H1 (cell line): ENCODE results near the gene ZNRF3. TPM values are rescaled to one million over a fixed set of nuclear protein-coding genes. Genes with fewer than 3 reads are reported as not detected.

Experiments used
- CTCF ChIA-PET: fragments of 300-600 bp; sonication (Branson Sonifier 250); formaldehyde crosslinking; loops from one replicate; lab custom pipeline; 2021; ENCODE audit not compliant: partially characterized antibody; lab: Charles Lee
- POLR2A ChIA-PET: fragments of 300-600 bp; sonication (Branson Sonifier 250); formaldehyde crosslinking; loops from one replicate; lab custom pipeline; 2021; ENCODE audit warnings: inconsistent platforms; ENCODE audit not compliant: partially characterized antibody; lab: Charles Lee
- DNase-seq, 2 experiments: peaks; one replicate each; pipeline versions ENCODE4 v3.0.0 to v3.0.0-alpha.2; 2010 to 2022; ENCODE audit warnings: low spot score in 2 of 2, low read depth in 1 of 2, mixed read lengths in 1 of 2
- FAIRE-seq: peaks from 2 replicates; lab custom pipeline; 2011; peaks lifted over from hg19 to GRCh38; lab: Jason Lieb, UNC
- H2AFZ ChIP-seq: 2 replicates; pipeline ENCODE4 v1.8.1; 2012; ENCODE audit warnings: low read length, inconsistent platforms
- H2AK5ac ChIP-seq: 2 replicates; pipeline ENCODE4 v1.6.1; 2013; ENCODE audit warnings: low read depth, low read length
- H2BK120ac ChIP-seq: replicated peaks from 2 replicates; pipeline ENCODE3; 2013; ENCODE audit warnings: low read depth, low read length, inconsistent platforms
- H2BK12ac ChIP-seq: 2 replicates; pipeline ENCODE4 v1.6.1; 2013; ENCODE audit warnings: low read depth, low read length
- H2BK15ac ChIP-seq: 2 replicates; pipeline ENCODE4 v1.6.1; 2013; ENCODE audit warnings: low read length
- H2BK20ac ChIP-seq: 2 replicates; pipeline ENCODE4 v1.6.1; 2013; ENCODE audit warnings: low read length
- H2BK5ac ChIP-seq: 2 replicates; pipeline ENCODE4 v1.6.1; 2013; ENCODE audit warnings: low read depth, low read length
- H3K14ac ChIP-seq: 2 replicates; pipeline ENCODE4 v1.6.1; 2013; ENCODE audit warnings: inconsistent platforms; ENCODE audit not compliant: insufficient read length
- H3K18ac ChIP-seq: 2 replicates; pipeline ENCODE4 v1.6.1; 2013; ENCODE audit warnings: low read length; ENCODE audit errors: extremely low read depth
- H3K23ac ChIP-seq: 2 replicates; pipeline ENCODE4 v1.6.1; 2013; ENCODE audit warnings: inconsistent platforms; ENCODE audit not compliant: insufficient read length
- H3K23me2 ChIP-seq: 2 replicates; pipeline ENCODE4 v1.6.1; 2013; ENCODE audit warnings: low read depth, low read length
- H3K27ac ChIP-seq: 2 replicates; pipeline ENCODE4 v1.6.1; 2011; ENCODE audit warnings: low read depth, low read length, inconsistent platforms
- H3K27me3 ChIP-seq, 4 experiments: replicated peaks in 1 of 4; 1 replicate in 1 of 4; 2 replicates in 3 of 4; pipeline versions ENCODE4 v1.6.1 to v1.8.1; 2011 to 2013; ENCODE audit warnings: low read length in 3 of 4, mild to moderate bottlenecking in 3 of 4, inconsistent platforms in 2 of 4, mixed read lengths in 2 of 4, moderate library complexity in 1 of 4; ENCODE audit not compliant: control insufficient read depth in 3 of 4, insufficient read depth in 3 of 4; ENCODE audit errors: extremely low read depth in 1 of 4
- H3K36me3 ChIP-seq, 4 experiments: 2 replicates each; pipeline versions ENCODE4 v1.6.1 to v1.8.1; 2011 to 2013; ENCODE audit warnings: mild to moderate bottlenecking in 4 of 4, low read length in 3 of 4, moderate library complexity in 2 of 4, control low read depth in 1 of 4, inconsistent platforms in 1 of 4; ENCODE audit not compliant: insufficient read depth in 4 of 4, control insufficient read depth in 2 of 4
- H3K4ac ChIP-seq: replicated peaks from 2 replicates; pipeline ENCODE3; 2013; ENCODE audit warnings: low read length, low read depth, mixed read lengths, inconsistent platforms; ENCODE audit not compliant: insufficient read length
- H3K4me1 ChIP-seq, 4 experiments: replicated peaks in 1 of 4; 1 replicate in 1 of 4; 2 replicates in 3 of 4; pipeline versions ENCODE4 v1.6.1 to v1.8.1; 2011 to 2013; ENCODE audit warnings: low read length in 3 of 4, inconsistent platforms in 2 of 4, mixed read lengths in 1 of 4; ENCODE audit not compliant: insufficient read depth in 4 of 4, control insufficient read depth in 3 of 4
- H3K4me2 ChIP-seq, 2 experiments: 2 replicates each; pipeline versions ENCODE4 v1.6.1 to v1.8.1; 2011 to 2013; ENCODE audit warnings: low read depth in 2 of 2, low read length in 2 of 2, control low read depth in 1 of 2, inconsistent platforms in 1 of 2, mild to moderate bottlenecking in 1 of 2; ENCODE audit not compliant: insufficient read depth in 1 of 2
- H3K4me3 ChIP-seq, 4 experiments: fragments of 200-600, 300-600 bp in 1 of 4; sonication (generic), shearing (Covaris generic), sonication (Bioruptor Twin) in 1 of 4; 2 replicates each; pipeline versions ENCODE4 v1.5.1 to v1.8.1; 2011 to 2016; ENCODE audit warnings: low read length in 4 of 4, low read depth in 3 of 4, control low read depth in 2 of 4, inconsistent platforms in 2 of 4, mild to moderate bottlenecking in 2 of 4, mixed read lengths in 1 of 4, moderate library complexity in 1 of 4; ENCODE audit not compliant: insufficient read depth in 2 of 4; ENCODE audit errors: extremely low read depth in 1 of 4
- H3K56ac ChIP-seq: replicated peaks from 2 replicates; pipeline ENCODE3; 2013; ENCODE audit warnings: low read depth, mild to moderate bottlenecking, mixed read lengths, low read length, inconsistent platforms; ENCODE audit not compliant: insufficient read length
- H3K79me1 ChIP-seq: 2 replicates; pipeline ENCODE4 v1.6.1; 2013; ENCODE audit warnings: low read depth, low read length, control low read depth
- H3K79me2 ChIP-seq, 2 experiments: 2 replicates each; pipeline versions ENCODE4 v1.6.1 to v1.8.1; 2012 to 2013; ENCODE audit warnings: low read length in 2 of 2, mild to moderate bottlenecking in 2 of 2, inconsistent platforms in 1 of 2; ENCODE audit not compliant: insufficient read depth in 2 of 2, control insufficient read depth in 1 of 2
- H3K9ac ChIP-seq, 4 experiments: replicated peaks in 1 of 4; 1 replicate in 1 of 4; 2 replicates in 3 of 4; pipeline versions ENCODE4 v1.6.1 to v1.8.1; 2011 to 2013; ENCODE audit warnings: low read depth in 3 of 4, low read length in 3 of 4, control low read depth in 2 of 4, mild to moderate bottlenecking in 2 of 4, moderate library complexity in 2 of 4, inconsistent platforms in 1 of 4; ENCODE audit errors: extremely low read depth in 1 of 4
- H3K9me3 ChIP-seq, 2 experiments: 2 replicates each; pipeline versions ENCODE4 v1.6.1 to v1.8.1; 2012 to 2013; ENCODE audit warnings: mild to moderate bottlenecking in 2 of 2, moderate library complexity in 2 of 2, control low read depth in 1 of 2, inconsistent platforms in 1 of 2, low read depth in 1 of 2, low read length in 1 of 2, mixed read lengths in 1 of 2; ENCODE audit not compliant: insufficient read depth in 2 of 2
- H4K20me1 ChIP-seq, 2 experiments: replicated peaks in 1 of 2; 2 replicates each; pipeline versions ENCODE3 to v1.8.1; 2011 to 2013; ENCODE audit warnings: inconsistent platforms in 2 of 2, low read length in 2 of 2, mild to moderate bottlenecking in 1 of 2; ENCODE audit not compliant: insufficient read depth in 2 of 2, control insufficient read depth in 1 of 2
- H4K5ac ChIP-seq: 2 replicates; pipeline ENCODE4 v1.6.1; 2013; ENCODE audit warnings: low read length, low read depth, mixed read lengths, inconsistent platforms; ENCODE audit not compliant: insufficient read length
- H4K8ac ChIP-seq: 2 replicates; pipeline ENCODE4 v1.8.0; 2013; ENCODE audit warnings: mild to moderate bottlenecking, moderate library complexity, low read length, inconsistent platforms; ENCODE audit not compliant: insufficient read depth; ENCODE audit errors: extremely low read depth
- H4K91ac ChIP-seq: replicated peaks from 2 replicates; pipeline ENCODE3; 2013; ENCODE audit warnings: low read length, mixed read lengths, inconsistent platforms; ENCODE audit not compliant: insufficient read length
- ATF3 ChIP-seq: IDR thresholded peaks from 2 replicates; pipeline ENCODE4 v1.6.1; 2011; ENCODE audit warnings: low read depth, mild to moderate bottlenecking, low read length; ENCODE audit not compliant: insufficient read depth
- CEBPB ChIP-seq: IDR thresholded peaks from 2 replicates; pipeline ENCODE4 v1.6.1; 2012; ENCODE audit warnings: low read depth, low read length
- POLR2AphosphoS5 ChIP-seq: IDR thresholded peaks from 2 replicates; pipeline ENCODE4 v1.6.1; 2011; ENCODE audit warnings: low read depth, low read length
- RNF2 ChIP-seq: fragments of 200-900, 300-1000 bp; sonication (generic); IDR thresholded peaks from 2 replicates; pipeline ENCODE4 v1.7.1; 2016; ENCODE audit warnings: borderline replicate concordance, low read depth, mild to moderate bottlenecking, antibody characterized with exemption, low read length; ENCODE audit not compliant: poor library complexity, severe bottlenecking; ENCODE audit errors: missing control alignments
- RXRA ChIP-seq: IDR thresholded peaks from 2 replicates; pipeline ENCODE4 v1.6.1; 2011; ENCODE audit warnings: low read depth, mild to moderate bottlenecking, low read length, moderate library complexity; ENCODE audit not compliant: insufficient read depth
- SAP30 ChIP-seq: fragments of 300-600 bp; sonication (generic); IDR thresholded peaks from 2 replicates; pipeline ENCODE4 v1.7.1; 2012; ENCODE audit warnings: low read length, moderate library complexity, mild to moderate bottlenecking, inconsistent platforms; ENCODE audit not compliant: insufficient read depth, insufficient replicate concordance
- SUZ12 ChIP-seq: fragments of 200-600 bp; sonication (generic); IDR thresholded peaks from 2 replicates; pipeline ENCODE4 v1.6.1; 2012; ENCODE audit warnings: mild to moderate bottlenecking, inconsistent platforms, low read length, moderate library complexity, mixed read lengths
- TAF1 ChIP-seq: IDR thresholded peaks from 2 replicates; pipeline ENCODE4 v1.6.1; 2011; ENCODE audit warnings: mild to moderate bottlenecking, low read depth, low read length
- USF2 ChIP-seq: IDR thresholded peaks from 2 replicates; pipeline ENCODE4 v1.6.1; 2011; ENCODE audit warnings: low read length, improper control_type of control experiment
- WGBS, 2 experiments: shearing (Covaris generic) in 1 of 2; methylation state at CpG; one replicate each; pipeline versions ENCODE4 v1.1.6 to v1.1.7; 2013 to 2015; ENCODE audit warnings: low lambda C conversion rate in 2 of 2, mixed read lengths in 2 of 2, inconsistent platforms in 1 of 2, low coverage in 1 of 2, missing lambda C conversion rate in 1 of 2; ENCODE audit not compliant: insufficient replicate concordance in 2 of 2, insufficient coverage in 1 of 2, insufficient read length in 1 of 2; ENCODE audit errors: extremely low coverage in 1 of 2, missing lambda C conversion rate in 1 of 2; 5-methylcytosine and 5-hydroxymethylcytosine counted together
- polyA plus RNA-seq, 7 experiments: library from polyadenylated mRNA; depleted of rRNA in 3 of 7; stranded (reverse) in 5 of 7; unstranded in 2 of 7; fragments of >200 nt in 5 of 7; fragments of 200-250 nt in 2 of 7; gene quantifications; 1 replicate in 5 of 7; 2 replicates in 1 of 7; 4 replicates in 1 of 7; pipeline versions ENCODE4 v1.2.1 to v1.2.3, GENCODE V29; 2011 to 2013; ENCODE audit warnings: missing spikeins in 2 of 7, mixed read lengths in 2 of 7
- total RNA-seq: library from RNA; stranded (reverse); fragmentation: NEBNext Ultra II Directional; extraction: Animal tissue kit (Norgen Biotek cat#: 25700); gene quantifications from 2 replicates; pipeline ENCODE4 v1.2.1, GENCODE V29; 2021
- TF ChIP-seq, protein P1 (sequence below): IDR thresholded peaks from 2 replicates; pipeline ENCODE4 v1.6.1; 2012; ENCODE audit warnings: inconsistent platforms

The ZNRF3 gene
- total and polyA plus RNA-seq, 2 of the 8 experiments (the other 6 are each of a cell fraction or from before 2014, with no cell fraction given), result 14.1 to 21.7 TPM

- H3K4ac ChIP-seq, result no peak overlapping the region
- no peak overlapping the region for H4K5ac ChIP-seq
- no peak overlapping the region for H3K14ac ChIP-seq
- CTCF ChIA-PET, result interaction anchor here (0.6 to 2.2 kb wide), 18 partner anchors 8 to 96 kb away, joined by 3 to 8 read pairs (median 4); no protein-coding TSS in a partner anchor
- H2BK20ac ChIP-seq, result no peak overlapping the region
- H3K9ac ChIP-seq, result no peak overlapping the region
- no peak for FAIRE-seq
- peaks cover 0 to 3% (median 0%) of the 10 kb centered on the region in 4 experiments; a peak in 1 of 8 replicates for H3K36me3 ChIP-seq
- WGBS, 2 experiments, result 87% methylated on average over 7 of the region's 7 CpGs; no CpG with 5 or more reads in 1 of the 2 experiments
- no peaks in the 10 kb centered on the region for H3K27me3 ChIP-seq
- H2AFZ ChIP-seq, result no peak overlapping the region
- no peak overlapping the region for H4K8ac ChIP-seq
- H3K23me2 ChIP-seq, result peaks cover 2% of the 10 kb centered on the region; the same call in 1 of the 2 replicates
- H3K23ac ChIP-seq, result no peak overlapping the region
- peaks cover 7 to 96% of the 10 kb centered on the region in 2 experiments for H3K79me2 ChIP-seq
- no peak overlapping the region for H3K27ac ChIP-seq
- peaks cover 4 to 7% of the 10 kb centered on the region in 2 experiments; a peak in 3 of 4 replicates for H3K9me3 ChIP-seq
- H2BK15ac ChIP-seq, result 0 out of 2 replicates have a peak overlapping the region, but pooled peaks have one; percentile 25
- no peak overlapping the region for H2BK5ac ChIP-seq
- H2BK120ac ChIP-seq, result no peak overlapping the region
- H4K20me1 ChIP-seq, result peaks cover 2 to 13% of the 10 kb centered on the region in 2 experiments
- peaks cover 2 to 16% (median 9%) of the 10 kb centered on the region in 4 experiments; a peak in 6 of 7 replicates for H3K4me1 ChIP-seq
- POLR2A ChIA-PET, result interaction anchor here (0.7 to 1.3 kb wide), 4 partner anchors 10 to 80 kb away, joined by 3 to 9 read pairs (median 4); no protein-coding TSS in a partner anchor
- H3K18ac ChIP-seq, result no peak overlapping the region
- peak overlapping the region; percentile 45; the same call in 1 of the 2 replicates for H2BK12ac ChIP-seq
- H3K79me1 ChIP-seq, result peaks cover 15% of the 10 kb centered on the region; the same call in 1 of the 2 replicates
- no peak overlapping the region for H3K56ac ChIP-seq
- H3K4me3 ChIP-seq, result no peak overlapping the region
- DNase-seq, result no peak
- H3K4me2 ChIP-seq, result peak overlapping the region in 1 of 2 experiments; percentile 22; a peak in 1 of 4 replicates
- peak overlapping the region; percentile 87; the same call in 1 of the 2 replicates for H2AK5ac ChIP-seq
- no peak overlapping the region for H4K91ac ChIP-seq
- TF ChIP-seq USF2, result no peak
- no peak for TF ChIP-seq SAP30
- no peak for TF ChIP-seq POLR2AphosphoS5
- TF ChIP-seq RNF2, result no peak
- TF ChIP-seq, protein P1, sequence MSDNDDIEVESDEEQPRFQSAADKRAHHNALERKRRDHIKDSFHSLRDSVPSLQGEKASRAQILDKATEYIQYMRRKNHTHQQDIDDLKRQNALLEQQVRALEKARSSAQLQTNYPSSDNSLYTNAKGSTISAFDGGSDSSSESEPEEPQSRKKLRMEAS, result no peak
- TF ChIP-seq ATF3, result no peak
- TF ChIP-seq RXRA, result no peak
- no peak for TF ChIP-seq CEBPB
- TF ChIP-seq TAF1, result no peak
- TF ChIP-seq SUZ12, result no peak
These were observed 68.2 kb downstream of the ZNRF3 start for GRCh38 chr22:28951530-28951929.
